Type B pancreatic cell (in vitro differentiated cells): ENCODE data around the gene FRY. TPM values are rescaled to one million over a fixed set of nuclear protein-coding genes. Genes with fewer than 3 reads are reported as not detected.
A peak's percentile ranks its signal among the peaks of the same experiment; 100 is the strongest.

Experiments used
- DNase-seq: peaks from one replicate; pipeline ENCODE4 v3.0.0; 2021; ENCODE audit warnings: mixed read lengths; ENCODE audit not compliant: unreplicated experiment; ENCODE audit errors: extremely low spot score
- H3K27ac Mint-ChIP-seq: 2 replicates; pipeline ENCODE4 v1.8.0; 2021; ENCODE audit warnings: mild to moderate bottlenecking, mixed read lengths
- H3K27me3 Mint-ChIP-seq: 2 replicates; pipeline ENCODE4 v1.8.0; 2021; ENCODE audit warnings: mixed read lengths
- H3K36me3 Mint-ChIP-seq: 2 replicates; pipeline ENCODE4 v1.8.0; 2021; ENCODE audit warnings: mixed read lengths
- H3K4me1 Mint-ChIP-seq: one replicate; pipeline ENCODE4 v1.8.0; 2021; ENCODE audit warnings: mixed read lengths; ENCODE audit not compliant: unreplicated experiment
- H3K4me3 Mint-ChIP-seq: 2 replicates; pipeline ENCODE4 v1.8.0; 2021; ENCODE audit warnings: mild to moderate bottlenecking, mixed read lengths
- H3K9me3 Mint-ChIP-seq: 2 replicates; pipeline ENCODE4 v1.8.0; 2021; ENCODE audit warnings: mixed read lengths
- CTCF ChIP-seq: fragments of 200-600 bp; sonication (generic); conservative IDR thresholded peaks from 2 replicates; pipeline ENCODE4 v1.5.0; 2021; ENCODE audit warnings: antibody characterized with exemption, mild to moderate bottlenecking
- total RNA-seq: library from RNA; stranded (reverse); gene quantifications from 2 replicates; pipeline ENCODE4 v1.2.1, GENCODE V29; 2021; ENCODE audit warnings: low replicate concordance

FRY gene
- total RNA-seq, 1 donor from 2014 or later, result 13.4 TPM

- peaks cover 5% of the 10 kb centered on the region for H3K4me1 Mint-ChIP-seq
- H3K4me3 Mint-ChIP-seq, result no peak overlapping the region
- no peaks in the 10 kb centered on the region for H3K27me3 Mint-ChIP-seq
- no peaks in the 10 kb centered on the region for H3K36me3 Mint-ChIP-seq
- TF ChIP-seq CTCF, result no peak
- H3K9me3 Mint-ChIP-seq, result no peaks in the 10 kb centered on the region
- no peak overlapping the region for H3K27ac Mint-ChIP-seq
- no peak for DNase-seq
These were observed 14.1 kb upstream of the FRY start for GRCh38 chr13:32017474-32017873.

DNA sequence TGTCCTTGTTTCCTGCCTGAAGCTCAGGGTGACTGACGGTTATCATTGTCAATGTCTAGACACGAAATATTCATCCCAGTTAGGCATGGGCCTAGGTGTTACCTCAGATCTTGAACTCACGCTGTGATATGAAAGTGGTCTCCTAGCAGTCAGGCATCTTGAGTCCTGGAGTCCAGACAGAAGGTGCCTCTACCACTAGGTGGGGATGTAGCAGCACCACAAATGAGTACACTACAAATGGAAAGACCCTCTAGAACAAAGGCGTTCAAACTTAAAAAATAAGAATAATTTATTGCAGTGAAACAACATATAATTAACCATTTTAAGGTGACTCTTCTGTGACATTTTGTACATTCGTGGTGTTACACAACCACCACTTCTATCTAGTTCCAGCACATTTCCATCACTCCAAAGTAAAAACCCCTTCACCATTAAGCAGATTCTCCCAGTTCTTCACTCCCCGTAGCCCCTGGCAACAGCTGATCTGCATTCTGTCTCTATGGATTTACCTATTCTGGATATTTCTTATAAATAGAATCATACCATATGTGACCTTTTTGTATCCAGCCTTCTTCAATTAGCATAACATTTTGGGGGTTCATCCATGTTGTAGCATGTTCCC lies 11.9 kb upstream of the FRY start:
- Mint-ChIP-seq H3K27ac (no peak overlapping the region), H3K27me3 (no peaks in the 10 kb centered on the region), H3K4me3 (no peak overlapping the region), H3K9me3 (no peaks in the 10 kb centered on the region), H3K36me3 (no peaks in the 10 kb centered on the region), H3K4me1 (peaks cover 8% of the 10 kb centered on the region)
- peak; percentile 84 for TF ChIP-seq CTCF
- no peak for DNase-seq

DNA sequence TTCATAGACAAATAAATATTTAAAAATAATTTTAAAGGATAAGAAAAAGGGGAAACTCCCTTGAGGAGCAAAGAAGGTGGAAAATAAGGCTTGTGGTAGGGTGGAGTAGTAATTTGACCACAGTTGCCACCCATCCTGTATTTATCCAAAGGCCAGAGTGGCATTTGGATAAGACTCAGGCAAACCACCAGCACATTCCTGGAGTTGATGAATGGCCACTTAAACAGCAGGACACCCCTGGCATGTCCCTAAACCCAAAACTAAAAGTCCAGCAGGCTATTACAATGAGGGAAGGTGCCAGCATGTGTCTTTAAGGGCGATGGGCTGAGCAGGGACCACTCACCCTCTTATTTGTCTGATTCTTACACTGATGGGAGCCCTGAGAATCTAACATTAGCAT lies 9.8 kb upstream of the FRY start:
- no peak overlapping the region for H3K4me3 Mint-ChIP-seq
- H3K27me3 Mint-ChIP-seq, result no peaks in the 10 kb centered on the region
- H3K4me1 Mint-ChIP-seq, result peaks cover 8% of the 10 kb centered on the region
- no peaks in the 10 kb centered on the region for H3K36me3 Mint-ChIP-seq
- no peak for TF ChIP-seq CTCF
- no peaks in the 10 kb centered on the region for H3K9me3 Mint-ChIP-seq
- no peak for DNase-seq
- H3K27ac Mint-ChIP-seq, result no peak overlapping the region

DNA sequence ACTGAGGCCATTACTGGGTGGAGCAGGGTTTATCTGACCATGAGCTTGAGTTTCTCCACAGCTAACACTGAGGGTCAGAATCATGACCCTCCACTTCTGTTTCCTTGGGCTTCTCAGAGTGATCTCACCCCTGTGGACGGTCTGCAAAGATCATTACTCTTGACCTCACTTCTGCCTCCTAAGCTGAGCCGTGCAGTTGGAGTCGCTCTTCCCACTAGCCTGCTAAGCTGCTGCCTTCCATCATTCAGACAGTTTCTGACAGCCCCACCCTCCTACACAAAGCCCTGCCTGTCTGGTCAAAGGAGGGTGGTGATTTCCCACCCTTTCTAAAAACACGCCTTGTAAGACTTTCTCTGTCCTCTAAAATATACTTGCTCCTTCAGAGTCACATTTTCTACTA lies 9.3 kb upstream of the FRY start:
- no peak for DNase-seq
- H3K4me3 Mint-ChIP-seq, result no peak overlapping the region
- TF ChIP-seq CTCF, result no peak
- no peaks in the 10 kb centered on the region for H3K27me3 Mint-ChIP-seq
- no peaks in the 10 kb centered on the region for H3K9me3 Mint-ChIP-seq
- H3K4me1 Mint-ChIP-seq, result peaks cover 8% of the 10 kb centered on the region
- peak overlapping the region; percentile 4 for H3K27ac Mint-ChIP-seq
- H3K36me3 Mint-ChIP-seq, result no peaks in the 10 kb centered on the region

DNA sequence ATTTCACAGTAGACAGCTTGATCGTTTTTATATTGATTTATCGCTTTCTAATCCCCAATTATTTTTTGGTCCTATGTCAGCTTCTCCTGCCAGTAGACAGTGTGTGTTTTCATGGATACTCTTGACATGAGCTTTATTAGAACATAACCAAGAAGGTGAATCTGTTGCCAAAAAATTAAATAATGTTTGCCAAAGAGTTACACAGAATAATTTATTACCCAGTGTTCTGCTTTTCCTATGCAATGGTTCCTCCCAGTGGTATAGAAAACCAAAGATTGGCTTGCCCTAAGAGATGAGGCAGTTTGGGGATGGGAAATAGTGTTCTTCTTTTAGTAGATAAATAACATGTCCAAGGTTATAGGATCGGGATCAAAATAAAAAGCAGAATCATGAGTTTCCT lies 8.5 kb upstream of the FRY start:
- Mint-ChIP-seq H3K36me3 (no peaks in the 10 kb centered on the region), H3K27ac (no peak overlapping the region), H3K27me3 (no peaks in the 10 kb centered on the region), H3K4me1 (peaks cover 8% of the 10 kb centered on the region), H3K9me3 (no peaks in the 10 kb centered on the region), H3K4me3 (no peak overlapping the region)
- no peak for DNase-seq
- TF ChIP-seq CTCF, result no peak

DNA sequence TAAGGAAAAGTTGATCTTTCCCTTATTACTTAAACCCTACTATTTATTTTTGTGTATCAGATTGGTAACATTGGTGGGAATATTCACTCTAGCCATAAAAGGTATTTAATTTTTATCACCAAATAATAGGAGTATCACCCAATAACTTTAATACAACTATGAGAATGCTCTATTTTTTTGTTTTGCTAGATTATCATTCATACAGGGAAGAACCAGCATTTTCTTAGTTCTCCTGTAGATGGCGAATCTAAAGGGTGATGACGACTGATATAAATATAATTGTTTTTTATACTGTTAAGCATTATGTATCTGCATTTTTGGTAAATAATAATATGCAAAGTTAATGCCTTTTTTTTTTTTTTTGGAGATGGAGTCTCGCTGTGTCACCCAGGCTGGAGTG lies 7.9 kb upstream of the FRY start:
- Mint-ChIP-seq H3K36me3 (no peaks in the 10 kb centered on the region), H3K4me3 (no peak overlapping the region)
- peak; percentile 45 for TF ChIP-seq CTCF

More for the DNA sequence above, 7.9 kb upstream of the FRY start:
- Mint-ChIP-seq H3K4me1 (peaks cover 8% of the 10 kb centered on the region), H3K9me3 (no peaks in the 10 kb centered on the region), H3K27ac (no peak overlapping the region), H3K27me3 (no peaks in the 10 kb centered on the region)
- no peak for DNase-seq
